Activated CD8-positive, alpha-beta T cell treated with anti-CD3 and anti-CD28 coated beads, Interleukin-2, amount 10 ng/mL, durations not matched to agents 7 days and 5 days (primary cell): ENCODE measurements around the gene MCC. TPM values are rescaled to one million over a fixed set of nuclear protein-coding genes. Genes with fewer than 3 reads are reported as not detected.

Experiments used
- ATAC-seq: fragments of 150-1000 bp; cut with Tn5 transposase; one replicate; pipeline ENCODE4 v1.10.0; 2021; ENCODE audit warnings: moderate library complexity
- CTCF ChIA-PET: fragments of 350-600 bp; sonication (Branson Sonifier 250); formaldehyde crosslinking; loops from one replicate; lab custom pipeline; 2021; ENCODE audit warnings: antibody characterized with exemption; lab: Charles Lee
- POLR2A ChIA-PET: fragments of 350-600 bp; sonication (Branson Sonifier 250); formaldehyde crosslinking; loops from one replicate; lab custom pipeline; 2021; ENCODE audit warnings: antibody characterized with exemption; lab: Charles Lee
- DNase-seq: peaks from one replicate; pipeline ENCODE4 v3.0.0-alpha.2; 2020
- H3K27ac Mint-ChIP-seq: one replicate; pipeline ENCODE4 v1.8.0; 2021; ENCODE audit warnings: mild to moderate bottlenecking, mixed read lengths
- H3K27me3 Mint-ChIP-seq: one replicate; pipeline ENCODE4 v1.8.0; 2021; ENCODE audit warnings: low read depth, mixed read lengths
- H3K36me3 Mint-ChIP-seq: one replicate; pipeline ENCODE4 v1.8.0; 2021; ENCODE audit warnings: low read depth, mixed read lengths
- H3K4me1 Mint-ChIP-seq: one replicate; pipeline ENCODE4 v1.8.0; 2021; ENCODE audit warnings: low read depth, mixed read lengths
- H3K4me3 Mint-ChIP-seq: one replicate; pipeline ENCODE4 v1.8.0; 2021; ENCODE audit warnings: mild to moderate bottlenecking, mixed read lengths
- H3K9me3 Mint-ChIP-seq: one replicate; pipeline ENCODE4 v1.8.0; 2022; ENCODE audit warnings: mixed read lengths; ENCODE audit not compliant: insufficient read depth
- total RNA-seq, 2 experiments: library from RNA; stranded (reverse); gene quantifications; one replicate each; pipeline ENCODE4 v1.2.3, GENCODE V29; 2021

Gene MCC
- total RNA-seq, 2 experiments from 2014 or later: 7.6 to 8.0 TPM

DNA sequence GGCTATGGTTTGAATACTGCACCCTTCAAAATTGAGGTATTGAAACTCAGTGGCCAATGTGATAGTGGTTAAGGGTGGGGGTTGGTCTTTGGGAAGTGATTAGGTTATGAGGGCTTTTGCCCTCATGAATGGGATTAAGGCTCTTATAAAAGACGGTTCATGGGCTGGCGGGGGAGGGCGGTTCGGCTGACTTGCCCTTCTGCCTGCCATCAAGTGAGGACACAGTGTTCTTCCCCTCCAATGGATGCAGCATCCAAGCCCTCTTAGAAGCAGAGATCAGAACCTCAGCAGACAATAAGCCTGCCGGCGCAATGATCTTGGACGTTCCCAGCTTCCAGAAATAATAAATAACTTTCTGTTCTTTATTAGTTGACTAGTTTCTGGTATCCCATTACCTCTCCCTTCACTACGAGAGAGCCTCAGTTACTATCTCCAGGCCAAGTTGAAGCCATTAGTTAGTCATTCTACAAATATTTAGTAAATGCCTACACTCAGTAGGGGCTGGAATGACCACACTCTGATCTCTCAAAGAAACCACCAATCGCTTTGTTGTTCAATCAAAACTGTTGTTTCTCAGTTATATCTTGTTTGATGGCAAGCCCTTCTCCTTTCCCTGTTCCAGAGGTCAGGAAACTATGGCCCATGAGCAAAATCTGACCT is 272.7 kb downstream of the MCC start:
- Mint-ChIP-seq H3K27ac (no peak overlapping the region), H3K36me3 (no peaks in the 10 kb centered on the region), H3K4me3 (no peak overlapping the region), H3K27me3 (no peaks in the 10 kb centered on the region), H3K4me1 (no peaks in the 10 kb centered on the region), H3K9me3 (no peaks in the 10 kb centered on the region)
- no peak for DNase-seq
- CTCF ChIA-PET: no interaction called here
- no peak for ATAC-seq
- POLR2A ChIA-PET: no interaction called here

DNA sequence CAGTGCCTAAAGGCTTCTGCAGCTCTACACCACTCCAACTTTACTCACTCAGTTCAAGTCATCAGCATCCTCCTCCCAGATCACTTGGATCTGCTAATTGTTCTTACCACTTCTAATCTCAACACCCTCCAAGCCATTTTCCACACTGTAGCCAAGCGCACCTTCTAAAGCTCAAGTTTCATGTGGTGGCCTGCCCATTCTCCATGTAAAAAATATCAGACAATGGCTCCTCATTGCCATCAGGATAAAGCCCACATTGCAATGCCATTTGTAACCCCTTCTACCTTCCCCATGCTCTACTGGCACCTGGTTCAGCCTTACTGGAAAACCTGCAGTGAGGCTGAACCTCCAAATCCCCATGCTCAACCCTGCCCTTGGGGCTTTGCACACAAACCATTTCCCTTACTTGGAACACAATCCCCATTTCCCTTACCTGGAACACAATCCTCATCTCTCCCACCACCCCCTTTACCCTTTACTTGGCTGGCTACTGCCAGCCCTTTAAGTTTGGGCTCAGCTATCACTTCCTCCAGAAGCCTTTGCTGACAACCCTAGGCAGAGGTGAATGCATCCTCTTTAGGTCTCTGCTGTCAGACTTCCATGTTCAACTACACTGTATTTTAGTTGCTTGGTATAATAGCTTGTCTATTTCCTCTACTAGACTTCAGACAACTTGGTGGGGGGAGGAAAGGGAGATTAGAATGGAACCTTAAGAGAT is 273.5 kb downstream of the MCC start:
- CTCF ChIA-PET: no interaction called here
- ATAC-seq (no peak), DNase-seq (no peak)
- no peaks in the 10 kb centered on the region for H3K36me3 Mint-ChIP-seq
- H3K9me3 Mint-ChIP-seq: no peaks in the 10 kb centered on the region
- H3K27ac Mint-ChIP-seq: no peak overlapping the region
- no peak overlapping the region for H3K4me3 Mint-ChIP-seq
- no peaks in the 10 kb centered on the region for H3K27me3 Mint-ChIP-seq
- no peaks in the 10 kb centered on the region for H3K4me1 Mint-ChIP-seq
- POLR2A ChIA-PET: no interaction called here

DNA sequence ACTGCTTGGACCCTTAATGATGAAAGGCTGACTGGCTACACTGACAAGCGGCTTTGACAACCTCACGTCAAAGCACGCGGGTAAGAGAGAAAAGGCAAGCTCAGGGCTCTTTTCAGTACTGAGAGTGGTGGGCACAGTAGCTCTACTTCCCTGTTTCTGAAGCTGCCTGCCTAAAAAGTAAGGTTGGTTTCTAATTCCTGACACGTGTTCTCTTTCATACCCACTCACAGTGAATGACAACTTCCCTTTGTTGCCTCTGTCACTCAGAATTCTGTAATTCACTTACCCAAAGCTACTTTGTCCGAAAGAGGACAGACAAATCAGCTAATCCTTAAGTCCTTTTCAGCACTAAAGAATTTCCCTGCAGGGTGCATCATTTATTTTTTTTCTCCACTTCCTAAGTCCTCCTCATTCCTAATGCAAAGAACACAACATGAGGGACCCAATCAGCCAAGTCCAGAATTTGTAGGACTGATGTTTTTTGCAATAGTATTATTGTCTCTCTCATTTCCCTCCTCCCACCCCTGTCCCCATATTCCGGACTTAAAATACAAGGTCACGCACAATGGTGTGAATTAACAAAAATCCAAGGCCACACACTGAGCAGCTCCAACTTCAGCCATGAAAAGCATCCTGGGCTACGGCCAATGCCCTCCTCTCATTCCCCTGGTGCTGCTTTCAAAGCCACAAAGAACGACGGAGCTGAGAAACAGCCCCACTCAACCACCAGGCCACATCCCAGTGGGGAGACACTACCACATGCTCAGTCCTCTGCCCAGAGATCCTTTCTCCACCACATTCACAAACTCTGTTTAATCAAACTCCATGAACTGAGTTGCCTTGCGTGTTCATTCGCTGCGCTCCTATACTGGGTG is 274.5 kb downstream of the MCC start:
- no peak for ATAC-seq
- no peak overlapping the region for H3K4me3 Mint-ChIP-seq
- ChIA-PET CTCF (no interaction called here), POLR2A (no interaction called here)
- no peaks in the 10 kb centered on the region for H3K4me1 Mint-ChIP-seq
- H3K27me3 Mint-ChIP-seq: no peaks in the 10 kb centered on the region
- H3K36me3 Mint-ChIP-seq: no peaks in the 10 kb centered on the region
- H3K27ac Mint-ChIP-seq: no peak overlapping the region
- H3K9me3 Mint-ChIP-seq: no peaks in the 10 kb centered on the region
- DNase-seq: no peak

DNA sequence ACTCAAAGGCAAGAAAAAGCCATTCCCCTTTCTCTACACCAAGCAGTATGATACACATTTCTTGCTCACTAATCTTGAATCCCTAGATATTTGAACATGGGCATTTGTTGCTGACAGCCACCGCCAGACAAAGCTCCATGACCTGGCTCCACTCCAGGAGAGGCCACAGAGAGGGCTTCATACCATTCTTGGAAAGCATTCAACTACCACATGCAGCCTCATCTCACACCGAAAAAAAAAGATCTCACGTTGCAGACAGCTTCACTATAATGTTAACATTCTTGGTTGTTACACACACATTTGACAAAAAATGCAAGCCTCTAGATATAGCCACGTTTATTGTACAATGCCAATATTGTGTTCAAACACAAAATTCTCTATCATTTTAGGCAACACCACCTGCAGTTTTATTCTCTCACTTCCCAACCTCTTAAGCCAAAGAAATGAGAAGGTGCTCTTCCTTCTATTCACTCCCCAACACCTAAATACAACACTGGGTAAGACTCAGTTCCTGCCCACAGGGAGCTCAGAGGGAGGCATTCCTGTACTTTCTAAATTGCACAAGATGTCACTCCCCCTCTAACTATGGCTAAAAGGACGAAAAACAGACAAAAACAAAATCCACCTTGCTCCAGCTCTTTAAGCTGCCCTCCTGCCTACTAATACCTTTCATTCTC is 275.9 kb downstream of the MCC start:
- ATAC-seq (no peak), DNase-seq (no peak)
- no peak overlapping the region for H3K27ac Mint-ChIP-seq
- CTCF ChIA-PET: no interaction called here
- POLR2A ChIA-PET: no interaction called here
- H3K4me1 Mint-ChIP-seq: no peaks in the 10 kb centered on the region
- H3K27me3 Mint-ChIP-seq: no peaks in the 10 kb centered on the region
- no peak overlapping the region for H3K4me3 Mint-ChIP-seq
- H3K36me3 Mint-ChIP-seq: no peaks in the 10 kb centered on the region
- no peaks in the 10 kb centered on the region for H3K9me3 Mint-ChIP-seq

DNA sequence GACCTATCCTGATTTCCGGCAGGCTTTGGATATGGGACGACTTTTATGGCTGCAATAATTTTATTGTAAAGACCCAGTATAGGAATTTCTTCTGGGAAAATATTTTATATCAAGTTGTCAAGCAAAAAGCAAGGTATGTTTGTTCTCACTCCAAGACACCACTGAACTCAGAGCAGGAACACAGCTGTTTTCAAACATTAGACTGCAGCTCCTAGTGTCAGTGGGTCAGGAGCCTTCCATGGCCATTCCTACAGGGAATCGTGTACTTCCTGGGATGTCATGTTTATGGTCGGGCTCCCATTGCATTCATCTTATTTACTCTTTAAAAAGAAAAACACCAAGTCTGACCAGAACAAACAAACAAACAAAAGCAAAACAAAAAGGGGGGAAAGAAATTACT is 278.8 kb downstream of the MCC start:
- H3K4me1 Mint-ChIP-seq: no peaks in the 10 kb centered on the region
- no peak overlapping the region for H3K27ac Mint-ChIP-seq
- no peaks in the 10 kb centered on the region for H3K9me3 Mint-ChIP-seq
- no peaks in the 10 kb centered on the region for H3K36me3 Mint-ChIP-seq
- CTCF ChIA-PET: no interaction called here
- POLR2A ChIA-PET: no interaction called here
- no peak overlapping the region for H3K4me3 Mint-ChIP-seq
- H3K27me3 Mint-ChIP-seq: no peaks in the 10 kb centered on the region
- no peak for DNase-seq
- ATAC-seq: no peak

DNA sequence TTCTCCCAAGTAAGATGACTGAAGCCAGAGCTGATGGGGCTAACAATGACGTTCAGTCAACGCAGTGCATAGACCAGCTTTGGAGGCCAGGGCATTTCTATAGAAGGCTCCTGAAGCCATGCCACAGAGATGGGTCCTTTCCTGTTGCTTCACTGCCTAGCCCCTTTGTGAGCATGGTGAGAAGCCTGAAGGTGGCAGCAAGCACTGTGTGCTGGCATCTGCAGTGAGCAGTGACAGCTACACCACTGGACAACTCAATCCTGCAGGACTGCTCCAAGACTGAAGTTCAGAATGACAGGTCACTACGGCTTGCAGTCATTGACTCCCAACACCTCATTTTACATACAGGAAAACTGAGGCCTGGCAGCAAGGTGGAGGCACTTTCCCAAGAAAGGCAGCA is 282.4 kb downstream of the MCC start:
- Mint-ChIP-seq H3K4me1 (no peaks in the 10 kb centered on the region), H3K36me3 (no peaks in the 10 kb centered on the region), H3K27me3 (no peaks in the 10 kb centered on the region), H3K9me3 (no peaks in the 10 kb centered on the region), H3K27ac (no peak overlapping the region), H3K4me3 (no peak overlapping the region)
- no peak for ATAC-seq
- ChIA-PET POLR2A (no interaction called here), CTCF (no interaction called here)
- DNase-seq: no peak

DNA sequence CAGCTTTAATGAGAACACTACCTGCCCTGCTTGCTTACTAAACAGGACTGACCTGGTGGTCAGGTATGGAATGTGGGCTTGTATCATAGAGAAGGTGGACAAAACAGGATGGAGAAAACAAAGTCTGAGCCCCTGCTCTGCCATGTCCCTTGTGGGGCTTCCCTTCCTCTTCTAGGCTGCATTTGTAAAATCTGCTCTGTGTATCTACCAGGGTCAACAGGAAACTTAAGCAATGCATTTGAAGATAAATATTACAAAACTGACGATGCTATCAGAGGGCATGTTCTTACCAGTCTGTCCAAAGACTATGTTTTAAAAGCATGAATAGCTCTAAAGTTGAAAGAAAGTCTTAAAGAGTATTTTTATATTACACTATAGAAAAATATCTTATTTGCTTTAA is 282.9 kb downstream of the MCC start:
- CTCF ChIA-PET: no interaction called here
- no peaks in the 10 kb centered on the region for H3K36me3 Mint-ChIP-seq
- H3K27me3 Mint-ChIP-seq: no peaks in the 10 kb centered on the region
- ATAC-seq (no peak), DNase-seq (no peak)
- no peak overlapping the region for H3K27ac Mint-ChIP-seq
- no peaks in the 10 kb centered on the region for H3K9me3 Mint-ChIP-seq
- no peak overlapping the region for H3K4me3 Mint-ChIP-seq
- H3K4me1 Mint-ChIP-seq: no peaks in the 10 kb centered on the region
- POLR2A ChIA-PET: no interaction called here

DNA sequence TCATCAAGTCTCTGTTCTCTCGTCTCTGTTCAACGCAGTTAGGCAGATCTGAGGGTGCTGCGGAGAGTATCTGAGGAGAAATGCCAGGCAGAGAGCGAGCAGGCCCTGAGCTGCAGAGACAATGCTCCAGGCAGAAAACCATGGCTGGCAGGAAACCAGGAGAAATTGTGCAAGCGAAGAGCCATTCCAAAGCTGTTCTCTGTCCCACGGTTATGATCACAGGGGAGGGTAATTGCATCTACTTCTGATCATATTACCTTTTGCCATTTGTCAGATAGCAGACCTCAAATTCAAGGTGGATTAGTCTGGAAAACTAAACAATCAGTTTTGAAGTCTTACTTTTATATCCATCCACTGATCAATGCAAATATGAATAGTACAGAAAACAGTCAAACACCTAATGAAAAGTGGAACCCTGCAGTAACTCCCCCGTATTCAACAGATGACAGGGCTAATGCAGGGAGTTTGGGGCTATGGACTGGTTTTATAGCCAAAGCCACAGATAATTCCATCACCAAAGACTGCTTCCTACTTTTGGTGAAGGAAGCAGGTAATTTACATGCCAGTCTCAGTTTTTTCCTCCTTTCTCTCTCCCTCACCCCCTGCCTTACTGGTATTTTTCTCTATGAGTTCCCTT is 283.6 kb downstream of the MCC start:
- H3K9me3 Mint-ChIP-seq: no peaks in the 10 kb centered on the region
- no peaks in the 10 kb centered on the region for H3K27me3 Mint-ChIP-seq
- H3K4me1 Mint-ChIP-seq: no peaks in the 10 kb centered on the region
- DNase-seq (no peak), ATAC-seq (no peak)
- POLR2A ChIA-PET: no interaction called here
- no peak overlapping the region for H3K4me3 Mint-ChIP-seq
- no peak overlapping the region for H3K27ac Mint-ChIP-seq
- no peaks in the 10 kb centered on the region for H3K36me3 Mint-ChIP-seq
- CTCF ChIA-PET: no interaction called here

DNA sequence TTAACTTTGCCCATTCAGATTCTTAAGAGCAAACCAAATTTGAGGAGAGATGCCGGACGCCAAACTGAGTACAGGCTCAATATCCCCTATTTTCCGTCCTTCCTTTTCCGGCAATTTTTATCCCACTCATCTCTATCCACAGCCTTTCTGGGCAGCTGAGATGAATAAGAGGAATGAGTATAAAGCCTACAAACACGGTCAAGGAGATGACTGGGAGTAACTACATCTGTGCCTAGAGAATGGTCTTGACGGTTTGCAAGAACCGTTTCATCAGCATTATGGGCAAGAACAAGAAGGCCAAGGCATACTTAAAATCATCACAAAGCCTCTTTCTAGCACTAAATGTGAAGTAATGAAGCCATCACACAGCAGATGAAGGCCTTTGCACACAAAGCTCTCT is 284.3 kb downstream of the MCC start:
- POLR2A ChIA-PET: no interaction called here
- H3K4me3 Mint-ChIP-seq: no peak overlapping the region
- no peak for ATAC-seq
- H3K9me3 Mint-ChIP-seq: no peaks in the 10 kb centered on the region
- H3K36me3 Mint-ChIP-seq: no peaks in the 10 kb centered on the region
- no peak for DNase-seq
- H3K27me3 Mint-ChIP-seq: no peaks in the 10 kb centered on the region
- no peak overlapping the region for H3K27ac Mint-ChIP-seq
- H3K4me1 Mint-ChIP-seq: no peaks in the 10 kb centered on the region
- CTCF ChIA-PET: no interaction called here

DNA sequence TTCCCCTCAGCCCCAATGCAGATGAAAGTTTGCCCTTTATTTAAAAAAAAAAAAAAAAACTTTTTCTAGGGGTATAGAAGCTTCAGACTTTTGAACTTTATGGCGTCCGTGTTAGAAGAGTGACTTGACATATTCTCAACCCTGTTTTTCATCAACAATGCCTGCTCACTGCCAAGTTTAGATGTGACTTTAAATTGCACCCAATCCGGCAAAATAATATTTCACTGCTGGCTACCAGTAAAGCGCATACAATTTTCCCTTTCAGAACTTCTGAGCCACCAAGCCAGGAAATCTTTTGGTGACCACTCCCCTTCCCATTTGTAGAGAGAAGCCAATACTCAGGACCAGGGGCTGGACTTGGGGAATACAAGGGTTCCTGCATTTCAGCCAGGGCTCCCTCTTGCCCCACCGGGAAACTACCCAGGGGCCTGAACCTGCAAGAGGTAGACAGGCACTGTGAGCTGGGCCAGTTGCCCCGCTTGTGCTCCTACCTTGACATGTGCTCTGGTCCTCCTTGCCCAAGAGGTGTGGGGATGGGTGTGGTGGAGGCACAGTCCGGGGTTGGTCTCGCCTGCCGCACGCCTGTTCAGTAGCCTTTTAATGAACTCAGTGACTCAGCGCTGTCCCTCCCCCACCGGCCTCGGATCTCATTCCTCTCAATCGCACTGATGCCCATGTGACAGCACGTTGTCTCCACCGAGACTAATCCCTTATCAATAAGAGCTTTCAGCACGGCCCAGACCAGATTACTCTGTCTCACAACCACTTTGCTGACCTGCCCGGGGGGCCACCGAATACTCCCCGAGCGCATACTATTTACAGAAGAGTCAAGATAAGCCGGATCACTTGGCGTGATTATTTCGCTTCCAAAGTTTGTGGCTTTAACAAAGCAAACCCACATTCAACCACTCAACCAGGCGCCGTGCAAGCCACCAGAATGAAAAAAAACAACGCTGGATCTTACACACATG is 285.2 kb downstream of the MCC start:
- no peaks in the 10 kb centered on the region for H3K4me1 Mint-ChIP-seq
- H3K9me3 Mint-ChIP-seq: no peaks in the 10 kb centered on the region
- no peak overlapping the region for H3K4me3 Mint-ChIP-seq
- ChIA-PET CTCF (no interaction called here), POLR2A (no interaction called here)
- no peak for ATAC-seq
- H3K27me3 Mint-ChIP-seq: no peaks in the 10 kb centered on the region
- no peaks in the 10 kb centered on the region for H3K36me3 Mint-ChIP-seq
- H3K27ac Mint-ChIP-seq: no peak overlapping the region
- DNase-seq: no peak

DNA sequence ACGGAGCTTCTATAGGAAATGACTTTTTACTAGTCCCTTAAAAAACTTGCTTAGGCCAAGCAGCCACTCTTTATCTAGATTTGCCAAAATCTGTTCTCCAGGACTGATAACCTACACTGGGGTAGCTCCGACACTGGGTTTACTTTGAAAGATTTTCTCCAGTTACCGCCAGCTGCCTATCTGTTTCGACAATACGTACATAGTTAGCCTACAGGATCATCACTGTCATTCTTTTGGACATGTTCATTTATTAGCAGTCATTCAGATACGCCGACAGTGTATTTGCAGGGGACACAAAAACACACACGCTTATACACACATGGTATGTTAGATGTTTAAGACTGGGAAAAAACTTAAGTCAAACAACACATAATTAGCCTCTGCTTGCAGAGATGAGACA is 286.0 kb downstream of the MCC start:
- POLR2A ChIA-PET: no interaction called here
- no peaks in the 10 kb centered on the region for H3K36me3 Mint-ChIP-seq
- CTCF ChIA-PET: no interaction called here

More for the DNA sequence above, 286.0 kb downstream of the MCC start:
- H3K4me3 Mint-ChIP-seq: no peak overlapping the region
- no peak for ATAC-seq
- peaks cover 1% of the 10 kb centered on the region for H3K4me1 Mint-ChIP-seq
- no peaks in the 10 kb centered on the region for H3K9me3 Mint-ChIP-seq
- H3K27me3 Mint-ChIP-seq: no peaks in the 10 kb centered on the region
- H3K27ac Mint-ChIP-seq: no peak overlapping the region
- no peak for DNase-seq
